ENCODE data around the gene FAM222B. TPM values are rescaled to one million over a fixed set of nuclear protein-coding genes. Genes with fewer than 3 reads are reported as not detected.
"Not testable (repeated sequence)": the region's sequence is repeated elsewhere in the genome, so short reads cannot be mapped to it uniquely, and the experiment has no call there.

FAM222B gene
- total RNA-seq, 4 donors from 2014 or later: 28.1 to 55.8 (median 44.6) TPM

DNA sequence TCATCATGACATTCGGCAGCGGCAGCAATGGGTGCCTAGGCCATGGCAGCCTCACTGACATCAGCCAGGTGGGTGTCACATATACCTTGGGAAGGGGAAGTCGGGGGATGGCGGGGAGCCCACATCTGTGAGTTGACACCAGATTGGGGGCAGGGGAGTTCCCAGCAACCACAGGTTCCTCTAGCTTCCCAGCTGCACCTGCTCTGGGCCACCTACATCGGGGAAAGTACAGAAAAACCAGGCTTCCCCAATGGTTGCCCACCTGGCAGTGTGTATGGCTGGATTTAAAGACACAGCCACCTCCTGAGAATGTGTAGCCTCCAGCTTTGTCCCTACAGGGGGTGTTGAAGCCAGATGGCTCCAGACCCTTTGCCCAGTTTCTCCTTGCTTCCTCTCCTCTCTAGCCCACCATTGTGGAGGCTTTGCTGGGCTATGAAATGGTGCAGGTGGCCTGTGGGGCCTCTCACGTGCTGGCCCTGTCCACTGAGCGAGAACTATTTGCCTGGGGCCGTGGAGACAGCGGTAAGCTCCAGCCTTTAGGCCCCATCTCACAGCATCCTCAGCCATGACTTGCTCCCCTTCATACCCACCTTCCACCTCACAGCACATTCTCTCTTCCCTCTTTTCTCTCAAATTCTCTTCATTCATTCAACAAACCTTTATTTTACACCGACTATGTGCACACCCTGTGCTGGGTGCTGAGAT lies 103.8 kb downstream of the FAM222B start:
- H3K36me3 ChIP-seq: no peaks in the 10 kb centered on the region
- no peaks in the 10 kb centered on the region for H3K27me3 ChIP-seq
- peak in 2 of 3 donors; percentile 83 to 86 for DNase-seq
- TF ChIP-seq, protein P1, sequence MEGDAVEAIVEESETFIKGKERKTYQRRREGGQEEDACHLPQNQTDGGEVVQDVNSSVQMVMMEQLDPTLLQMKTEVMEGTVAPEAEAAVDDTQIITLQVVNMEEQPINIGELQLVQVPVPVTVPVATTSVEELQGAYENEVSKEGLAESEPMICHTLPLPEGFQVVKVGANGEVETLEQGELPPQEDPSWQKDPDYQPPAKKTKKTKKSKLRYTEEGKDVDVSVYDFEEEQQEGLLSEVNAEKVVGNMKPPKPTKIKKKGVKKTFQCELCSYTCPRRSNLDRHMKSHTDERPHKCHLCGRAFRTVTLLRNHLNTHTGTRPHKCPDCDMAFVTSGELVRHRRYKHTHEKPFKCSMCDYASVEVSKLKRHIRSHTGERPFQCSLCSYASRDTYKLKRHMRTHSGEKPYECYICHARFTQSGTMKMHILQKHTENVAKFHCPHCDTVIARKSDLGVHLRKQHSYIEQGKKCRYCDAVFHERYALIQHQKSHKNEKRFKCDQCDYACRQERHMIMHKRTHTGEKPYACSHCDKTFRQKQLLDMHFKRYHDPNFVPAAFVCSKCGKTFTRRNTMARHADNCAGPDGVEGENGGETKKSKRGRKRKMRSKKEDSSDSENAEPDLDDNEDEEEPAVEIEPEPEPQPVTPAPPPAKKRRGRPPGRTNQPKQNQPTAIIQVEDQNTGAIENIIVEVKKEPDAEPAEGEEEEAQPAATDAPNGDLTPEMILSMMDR (IDR thresholded peaks at IDR 0.05): no peak
- no peak for TF ChIP-seq POLR2A (IDR thresholded peaks at IDR 0.05)
- H3K4me3 ChIP-seq: no peak overlapping the region
- no peaks in the 10 kb centered on the region for H3K9me3 ChIP-seq
- peaks cover 0 to 23% (median 16%) of the 10 kb centered on the region in 4 donors for H3K4me1 ChIP-seq
- H3K27ac ChIP-seq: peak overlapping the region in 2 of 4 donors; percentile 52 to 83

DNA sequence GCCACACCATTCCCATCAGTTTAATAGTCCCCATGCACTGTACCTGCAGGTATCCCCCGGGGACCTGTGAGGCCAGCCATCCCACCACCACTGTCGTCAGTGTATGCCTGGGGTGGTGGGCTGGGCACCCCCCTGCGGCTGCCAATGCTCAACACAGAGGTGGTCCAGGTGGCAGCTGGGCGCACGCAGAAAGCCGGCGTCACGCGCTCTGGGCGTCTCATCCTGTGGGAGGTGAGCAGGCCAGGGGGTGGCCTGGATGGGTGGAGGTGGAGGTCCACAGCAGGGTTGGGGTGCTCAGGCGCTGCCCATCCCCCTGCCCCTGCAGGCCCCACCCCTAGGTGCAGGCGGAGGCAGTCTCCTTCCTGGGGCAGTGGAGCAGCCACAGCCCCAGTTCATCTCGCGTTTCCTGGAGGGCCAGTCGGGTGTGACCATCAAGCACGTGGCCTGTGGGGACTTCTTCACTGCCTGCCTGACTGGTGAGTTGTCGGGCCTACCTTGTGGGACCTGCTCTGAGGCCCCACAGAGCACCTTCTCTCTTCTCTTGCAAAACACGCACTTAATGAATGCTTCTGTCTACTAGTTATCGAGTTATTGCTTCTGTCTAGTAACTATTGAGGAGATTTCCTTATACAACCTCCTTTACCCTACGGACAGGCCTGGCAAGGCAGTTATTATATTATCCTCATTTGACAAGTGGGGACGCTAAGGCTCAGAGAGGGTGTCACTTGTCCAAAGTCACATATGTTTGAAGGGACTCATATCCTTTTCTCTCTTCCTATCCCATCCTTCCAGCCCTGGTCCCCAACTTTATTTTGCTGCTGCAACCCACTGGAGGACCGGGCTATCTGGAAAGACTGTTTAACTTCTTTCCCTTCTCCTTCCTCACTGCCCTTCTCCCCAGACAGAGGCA lies 104.6 kb downstream of the FAM222B start:
- Histone ChIP-seq H3K27me3 (no peaks in the 10 kb centered on the region), H3K4me1 (peaks cover 0 to 23% (median 14%) of the 10 kb centered on the region in 4 donors), H3K9me3 (no peaks in the 10 kb centered on the region), H3K27ac (peak overlapping the region in 2 of 4 donors; percentile 52 to 83), H3K4me3 (peak overlapping the region in 1 of 4 donors; percentile 10), H3K36me3 (no peaks in the 10 kb centered on the region)
- TF ChIP-seq POLR2A (IDR thresholded peaks at IDR 0.05): no peak
- TF ChIP-seq, protein P1 (IDR thresholded peaks at IDR 0.05): no peak
- peak in 2 of 3 donors; percentile 88 to 89 for DNase-seq

DNA sequence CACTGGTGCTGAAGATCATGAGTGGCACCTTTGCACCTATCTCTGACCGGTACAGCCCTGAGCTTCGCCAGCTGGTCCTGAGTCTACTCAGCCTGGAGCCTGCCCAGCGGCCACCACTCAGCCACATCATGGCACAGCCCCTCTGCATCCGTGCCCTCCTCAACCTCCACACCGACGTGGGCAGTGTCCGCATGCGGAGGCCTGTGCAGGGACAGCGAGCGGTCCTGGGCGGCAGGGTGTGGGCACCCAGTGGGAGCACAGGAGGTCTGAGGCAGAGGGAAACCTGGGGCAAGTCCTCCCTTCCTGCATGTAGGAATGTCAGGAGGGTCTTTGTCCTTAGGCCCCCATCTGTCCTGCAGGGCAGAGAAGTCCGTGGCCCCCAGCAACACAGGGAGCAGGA lies 105.3 kb downstream of the FAM222B start:
- Histone ChIP-seq H3K4me1 (peaks cover 0 to 23% (median 9%) of the 10 kb centered on the region in 4 donors), H3K27me3 (no peaks in the 10 kb centered on the region), H3K4me3 (peak overlapping the region in 1 of 4 donors; percentile 10), H3K9me3 (no peaks in the 10 kb centered on the region), H3K36me3 (no peaks in the 10 kb centered on the region), H3K27ac (peak overlapping the region in 1 of 4 donors; percentile 83)
- TF ChIP-seq, protein P1 (IDR thresholded peaks at IDR 0.05): no peak
- TF ChIP-seq POLR2A (IDR thresholded peaks at IDR 0.05): no peak
- DNase-seq: no peak

DNA sequence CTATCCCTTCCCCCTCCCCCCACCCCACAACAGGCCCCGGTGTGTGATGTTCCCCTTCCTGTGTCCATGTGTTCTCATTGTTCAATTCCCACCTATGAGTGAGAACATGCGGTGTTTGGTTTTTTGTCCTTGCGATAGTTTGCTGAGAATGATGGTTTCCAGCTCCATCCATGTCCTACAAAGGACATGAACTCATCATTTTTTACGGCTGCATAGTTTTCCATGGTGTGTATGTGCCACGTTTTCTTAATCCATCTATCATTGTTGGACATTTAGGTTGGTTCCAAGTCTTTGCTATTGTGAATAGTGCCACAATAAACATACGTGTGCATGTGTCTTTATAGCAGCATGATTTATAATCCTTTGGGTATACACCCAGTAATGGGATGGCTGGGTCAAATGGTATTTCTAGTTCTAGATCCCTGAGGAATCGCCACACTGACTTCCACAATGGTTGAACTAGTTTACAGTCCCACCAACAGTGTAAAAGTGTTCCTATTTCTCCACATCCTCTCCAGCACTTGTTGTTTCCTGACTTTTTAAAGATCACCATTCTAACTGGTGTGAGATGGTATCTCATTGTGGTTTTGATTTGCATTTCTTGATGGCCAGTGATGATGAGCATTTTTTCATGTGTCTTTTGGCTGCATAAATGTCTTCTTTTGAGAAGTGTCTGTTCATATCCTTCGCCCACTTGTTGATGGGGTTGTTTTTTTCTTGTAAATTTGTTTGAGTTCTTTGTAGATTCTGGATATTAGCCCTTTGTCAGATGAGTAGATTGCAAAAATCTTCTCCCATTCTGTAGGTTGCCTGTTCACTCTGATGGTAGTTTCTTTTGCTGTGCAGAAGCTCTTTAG lies 106.4 kb downstream of the FAM222B start:
- H3K36me3 ChIP-seq, H3K27me3 ChIP-seq, H3K27ac ChIP-seq, DNase-seq, H3K9me3 ChIP-seq, H3K4me3 ChIP-seq: not testable (repeated sequence)
- H3K4me1 ChIP-seq: peaks cover 0 to 20% (median 5%) of the 10 kb centered on the region in 4 donors

DNA sequence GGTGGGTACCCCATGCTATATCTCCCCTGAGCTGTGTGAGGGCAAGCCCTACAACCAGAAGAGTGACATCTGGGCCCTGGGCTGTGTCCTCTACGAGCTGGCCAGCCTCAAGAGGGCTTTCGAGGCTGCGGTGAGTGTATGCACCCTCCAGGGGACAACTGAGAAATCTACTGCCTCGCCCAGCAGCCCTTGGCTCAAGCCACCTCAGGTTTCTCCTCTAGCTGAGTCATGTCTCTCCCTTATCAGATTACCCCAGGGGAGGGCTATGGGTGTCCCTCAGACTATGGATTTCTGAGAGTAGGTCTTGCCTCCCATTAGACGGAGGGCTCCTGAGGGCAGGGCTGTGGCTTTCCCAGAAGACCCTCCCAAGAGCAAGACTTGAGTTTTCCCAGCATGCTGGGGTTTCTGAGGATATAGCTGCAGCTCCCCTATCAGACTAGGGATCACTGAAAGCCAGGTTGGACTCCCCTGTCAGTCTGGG lies 107.3 kb downstream of the FAM222B start:
- TF ChIP-seq POLR2A (IDR thresholded peaks at IDR 0.05): no peak
- TF ChIP-seq, protein P1 (IDR thresholded peaks at IDR 0.05): no peak
- Histone ChIP-seq H3K4me1 (peaks cover 0 to 13% (median 3%) of the 10 kb centered on the region in 4 donors), H3K9me3 (no peaks in the 10 kb centered on the region), H3K36me3 (no peaks in the 10 kb centered on the region), H3K4me3 (no peak overlapping the region), H3K27ac (peak overlapping the region in 1 of 4 donors; percentile 10), H3K27me3 (no peaks in the 10 kb centered on the region)
- DNase-seq: no peak
